PC-3 (cell line): ENCODE data around the gene ANKMY2.

ENCODE experiments used
- CTCF ChIP-seq: fragments of 300-600 bp; sonication (generic); conservative IDR thresholded peaks from 2 replicates; pipeline ENCODE4 v1.5.1; 2017; ENCODE audit warnings: antibody characterized with exemption, low read depth, mild to moderate bottlenecking, low read length
- EZH2 ChIP-seq: fragments of 300-600 bp; sonication (generic); IDR thresholded peaks from one replicate; pipeline ENCODE4 v1.6.1; 2017; ENCODE audit warnings: antibody characterized with exemption, mild to moderate bottlenecking, low read length; ENCODE audit not compliant: unreplicated experiment

- TF ChIP-seq CTCF (no peak), EZH2 (no peak)
Observed at GRCh38 chr7:16657656-16658279, 12.2 kb upstream of the ANKMY2 start.
